ENCODE results near the gene RBM20. TPM values are rescaled to one million over a fixed set of nuclear protein-coding genes. Genes with fewer than 3 reads are reported as not detected.

RBM20 gene
- total and polyA plus RNA-seq, 10 of the 15 experiments (the other 5 are each of a cell fraction or from before 2014, with no cell fraction given): 0.04 to 0.26 (median 0.15) TPM

- in situ Hi-C loops (cut with MboI): no loop called here
- Histone ChIP-seq H3K9ac (ENCODE audit: control insufficient read depth, insufficient read depth, low read length) (no peak overlapping the region), H3K79me2 (ENCODE audit: control insufficient read depth, insufficient read depth, low read length) (no peaks in the 10 kb centered on the region), H3K36me3 (ENCODE audit: control insufficient read depth in 2 of 2, insufficient read depth in 2 of 2, low read length in 1 of 2) (no peaks in the 10 kb centered on the region), H3K4me1 (ENCODE audit: control insufficient read depth, insufficient read depth, low read length) (no peaks in the 10 kb centered on the region), H3K27ac (ENCODE audit: control insufficient read depth, insufficient read depth) (no peak overlapping the region), H4K20me1 (ENCODE audit: control insufficient read depth, insufficient read depth) (no peaks in the 10 kb centered on the region), H3K4me3 (no peak overlapping the region), H3K27me3 (replicated peaks in 1 of 2; ENCODE audit: control insufficient read depth in 2 of 2, insufficient read depth in 2 of 2, low read length in 1 of 2) (no peaks in the 10 kb centered on the region), H3K4me2 (ENCODE audit: control insufficient read depth, insufficient read depth) (no peak overlapping the region), H3K9me3 (replicated peaks; ENCODE audit: control insufficient read depth, insufficient read depth, low read length) (no peaks in the 10 kb centered on the region), H2AFZ (ENCODE audit: control insufficient read depth, low read depth, low read length) (no peak overlapping the region)
- DNase-seq (ENCODE audit: low read depth, low spot score) (no peak), FAIRE-seq (no peak), ATAC-seq (peak; percentile 63)
- ChIA-PET SMC1A (ENCODE audit: uncharacterized antibody, unreplicated experiment) (interaction anchor here (2.8 to 3.6 kb wide), 2 partner anchors 12 to 26 kb away, joined by 18 to 21 read pairs; no protein-coding TSS in a partner anchor), RAD21 (ENCODE audit: unreplicated experiment) (interaction anchor here (1.2 kb wide), 1 partner anchor 27 kb away, joined by 5 read pairs; no protein-coding TSS in a partner anchor), POLR2A (interaction anchor here (0.6 to 1.4 kb wide), 2 partner anchors 11 to 14 kb away, joined by 4 read pairs; no protein-coding TSS in a partner anchor), CTCF (no interaction called here)
- 65% methylated on average over 11 of the region's 11 CpGs for WGBS (ENCODE audit: insufficient coverage, insufficient replicate concordance, low lambda C conversion rate, missing lambda C conversion rate)
- no TSS peak for BruUV-seq (replicated peaks)
- no peak for TF ChIP-seq ETV6 (conservative IDR thresholded peaks at IDR 0.05 in 1 of 2, IDR thresholded peaks at IDR 0.05 in 1 of 2; ENCODE audit: borderline replicate concordance in 1 of 2, low read depth in 1 of 2)
- TF ChIP-seq ZZZ3 (IDR thresholded peaks at IDR 0.05; ENCODE audit: control insufficient read depth, insufficient read length, low read depth): no peak
- TF ChIP-seq CEBPZ (IDR thresholded peaks at IDR 0.05; ENCODE audit: low read depth, low read length): no peak
- no peak for TF ChIP-seq ZBTB4 (CRISPR knock-in tag; IDR thresholded peaks at IDR 0.05)
- peak; percentile 50; the same call in 1 of the 2 replicates for TF ChIP-seq SPI1 (IDR thresholded peaks at IDR 0.05; ENCODE audit: borderline replicate concordance, insufficient read depth, low read depth, low read length)
- intact Hi-C loops (cut with micrococcal nuclease; ENCODE audit: unreplicated experiment): no loop called here
Observed at GRCh38 chr10:110829721-110830410, 185.7 kb downstream of the RBM20 start.

Data from GM12878 (cell line).